HG02938 (cell line): Measurements from ENCODE around the gene ACR.

ENCODE experiments used
- ATAC-seq: cut with Tn5 transposase; IDR thresholded peaks from one replicate; pipeline ENCODE4 v1.9.1; 2021; ENCODE audit warnings: mild to moderate bottlenecking, moderate library complexity; ENCODE audit not compliant: unreplicated experiment

Gene ACR

GRCh38 chr22:50702821-50703725, 34.9 kb upstream of the ACR start:
- no peak for ATAC-seq

GRCh38 chr22:50703726-50704509, 34.1 kb upstream of the ACR start:
- ATAC-seq: no peak

- no peak for ATAC-seq
These were observed 33.3 kb upstream of the ACR start for GRCh38 chr22:50704510-50705218.

- ATAC-seq: no peak
These were observed 32.7 kb upstream of the ACR start for GRCh38 chr22:50705219-50705691.

- ATAC-seq: no peak
These were observed 32.1 kb upstream of the ACR start for GRCh38 chr22:50705851-50706351.

GRCh38 chr22:50706481-50707125, 31.4 kb upstream of the ACR start:
- ATAC-seq: no peak

- no peak for ATAC-seq
These were observed 29.5 kb upstream of the ACR start for GRCh38 chr22:50708474-50708873.

GRCh38 chr22:50708996-50709395, 29.0 kb upstream of the ACR start:
- no peak for ATAC-seq

GRCh38 chr22:50710221-50710620, 27.8 kb upstream of the ACR start:
- ATAC-seq: no peak

GRCh38 chr22:50710886-50711285, 27.1 kb upstream of the ACR start:
- no peak for ATAC-seq

- ATAC-seq: no peak
These were observed 26.3 kb upstream of the ACR start for GRCh38 chr22:50711446-50712340.

- no peak for ATAC-seq
These were observed 25.5 kb upstream of the ACR start for GRCh38 chr22:50712341-50713007.

- no peak for ATAC-seq
These were observed 25.0 kb upstream of the ACR start for GRCh38 chr22:50713008-50713385.

GRCh38 chr22:50713571-50714056, 24.4 kb upstream of the ACR start:
- no peak for ATAC-seq

GRCh38 chr22:50714150-50714549, 23.9 kb upstream of the ACR start:
- ATAC-seq: no peak

- ATAC-seq: no peak
These were observed 23.3 kb upstream of the ACR start for GRCh38 chr22:50714631-50715179.

- no peak for ATAC-seq
These were observed 22.8 kb upstream of the ACR start for GRCh38 chr22:50715250-50715649.

- no peak for ATAC-seq
These were observed 22.2 kb upstream of the ACR start for GRCh38 chr22:50715776-50716175.
